Activated T-cell treated with anti-CD3 and anti-CD28 coated beads for 24 hours (primary cell): ENCODE results near the gene KRTAP5-2.

Source experiments
- DNase-seq: peaks from one replicate; pipeline ENCODE4 v3.0.0-alpha.2; 2020; ENCODE audit warnings: low read depth

Gene KRTAP5-2

DNA sequence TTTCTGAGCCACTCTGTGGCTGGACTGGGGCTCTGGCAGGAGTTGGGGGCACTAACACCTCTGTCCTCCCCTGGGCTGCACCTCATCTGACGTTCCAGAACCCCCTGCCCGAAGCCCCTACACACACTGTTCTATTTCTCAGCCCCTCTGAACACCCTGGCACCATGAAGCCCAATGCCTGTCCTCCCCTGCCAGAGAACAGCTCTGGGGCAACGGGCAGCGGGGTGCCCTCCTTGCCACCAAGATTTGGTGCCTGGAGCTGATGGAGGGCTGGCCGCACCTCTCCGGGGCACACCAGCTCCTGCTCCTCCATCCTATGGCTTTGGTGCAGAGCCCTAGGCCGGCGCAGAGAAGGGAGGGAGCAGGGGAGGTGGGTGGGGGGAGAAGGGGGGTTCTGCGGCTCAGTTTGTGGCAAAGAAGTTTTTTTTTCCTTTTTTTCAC lies 42.4 kb downstream of the KRTAP5-2 start:
- DNase-seq, result no peak

DNA sequence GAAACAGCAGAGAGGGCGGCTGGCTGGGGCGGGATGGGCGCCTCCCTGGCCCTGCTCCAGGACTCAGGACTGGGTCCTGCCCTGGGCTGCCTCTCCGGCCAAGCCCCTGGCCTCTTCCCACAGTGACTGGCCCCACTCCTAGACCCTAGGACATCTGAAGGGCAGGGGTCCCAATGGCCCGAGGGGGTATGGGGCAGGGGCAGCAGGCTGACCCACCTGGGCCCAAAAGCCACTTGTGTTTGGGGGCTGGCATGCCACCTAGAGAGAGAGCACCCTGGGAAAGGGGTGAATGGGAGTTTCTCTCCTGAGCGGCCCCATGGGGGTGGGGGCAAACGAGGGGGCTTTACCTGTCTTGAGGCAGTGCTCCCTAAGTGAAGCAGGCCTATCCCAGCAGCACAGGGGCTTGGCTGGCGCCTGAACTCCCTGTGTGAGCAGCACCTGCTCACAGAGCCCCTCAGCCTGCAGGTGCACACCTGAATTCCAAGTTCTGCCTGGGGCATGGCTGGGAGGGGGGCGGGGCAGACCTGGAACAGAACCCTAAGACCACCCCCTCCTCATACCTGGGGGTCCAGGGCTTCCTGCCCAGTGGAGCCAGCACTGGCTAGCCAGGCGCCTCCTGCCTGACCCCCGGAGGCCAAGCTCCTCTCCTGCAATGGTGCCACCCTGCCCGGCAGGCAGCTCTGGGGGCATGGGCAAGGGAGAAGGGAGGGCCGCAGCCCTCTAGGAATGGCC lies 42.9 kb downstream of the KRTAP5-2 start:
- no peak for DNase-seq

GRCh38 chr11:1553808-1554594 lies 44.1 kb downstream of the KRTAP5-2 start:
- no peak for DNase-seq

DNA sequence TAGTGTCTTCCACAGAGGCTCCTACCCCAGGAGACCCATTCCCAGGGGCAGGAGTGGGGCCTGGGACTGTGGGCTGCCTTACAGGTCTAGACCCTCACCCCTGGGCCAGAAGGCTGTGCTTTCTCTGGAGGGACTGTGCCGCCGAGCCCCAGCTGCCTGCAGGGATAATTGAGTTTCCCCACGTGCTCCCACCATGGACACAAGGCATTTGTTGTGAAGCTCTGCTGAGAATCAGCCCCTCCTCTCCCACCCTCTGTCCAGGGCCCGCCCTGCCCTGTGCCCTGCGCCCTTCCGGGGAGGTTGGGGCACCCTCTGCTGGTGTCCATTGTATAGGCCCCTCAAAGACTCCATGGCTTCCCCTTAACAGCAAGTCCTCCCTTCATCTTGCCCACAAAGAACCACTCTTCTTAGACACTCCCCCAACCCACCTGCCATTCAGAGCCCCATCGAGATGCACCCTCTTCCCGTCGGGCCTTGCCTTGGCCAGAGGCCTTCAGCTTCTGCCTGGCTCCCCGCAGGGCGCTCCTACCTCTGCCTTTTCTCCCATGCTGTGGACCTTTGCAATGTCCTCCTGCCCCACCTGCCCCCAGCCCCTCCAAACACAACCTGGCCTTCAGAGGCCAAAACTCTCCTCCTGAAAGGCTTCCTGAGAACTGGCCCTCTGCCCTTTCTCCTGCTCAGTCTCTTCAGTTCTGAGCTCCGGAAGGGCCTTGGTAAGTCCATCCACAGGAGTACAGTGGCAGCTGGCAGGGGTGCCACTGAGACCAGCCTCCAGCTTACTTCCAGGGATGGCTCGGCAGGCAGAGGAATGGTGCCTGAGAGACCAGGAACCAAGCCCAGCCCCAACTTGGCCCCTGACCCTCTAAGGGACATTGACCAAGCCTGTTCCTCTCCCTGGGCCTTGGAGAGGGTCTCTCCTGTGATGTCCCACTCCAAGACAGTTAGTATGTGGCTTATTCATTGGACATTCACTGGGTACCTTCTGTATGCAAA lies 48.5 kb downstream of the KRTAP5-2 start:
- DNase-seq, result no peak

- no peak for DNase-seq
Measured at GRCh38 chr11:1548221-1549070, 49.6 kb downstream of the KRTAP5-2 start.

GRCh38 chr11:1547467-1548098 lies 50.5 kb downstream of the KRTAP5-2 start:
- DNase-seq, result no peak
